C4-2B (cell line): Measurements from ENCODE around the gene USP31.
"Not testable (repeated sequence)": the region's sequence is repeated elsewhere in the genome, so short reads cannot be mapped to it uniquely, and the experiment has no call there.

Source experiments
- H3K27ac ChIP-seq: fragments of 450-650 bp; 2 replicates; pipeline ENCODE4 v1.5.1; 2017
- ZFX ChIP-seq: fragments of 450-650 bp; IDR thresholded peaks from 2 replicates; pipeline ENCODE4 v1.6.1; 2017
- TF ChIP-seq, protein P1 (sequence below): fragments of 450-650 bp; conservative IDR thresholded peaks from 2 replicates; pipeline ENCODE4 v1.5.1; 2017; ENCODE audit warnings: mild to moderate bottlenecking

Gene USP31

GRCh38 chr16:23147666-23148065 lies 1.6 kb downstream of the USP31 start:
- no peak overlapping the region for H3K27ac ChIP-seq
- TF ChIP-seq, protein P1, sequence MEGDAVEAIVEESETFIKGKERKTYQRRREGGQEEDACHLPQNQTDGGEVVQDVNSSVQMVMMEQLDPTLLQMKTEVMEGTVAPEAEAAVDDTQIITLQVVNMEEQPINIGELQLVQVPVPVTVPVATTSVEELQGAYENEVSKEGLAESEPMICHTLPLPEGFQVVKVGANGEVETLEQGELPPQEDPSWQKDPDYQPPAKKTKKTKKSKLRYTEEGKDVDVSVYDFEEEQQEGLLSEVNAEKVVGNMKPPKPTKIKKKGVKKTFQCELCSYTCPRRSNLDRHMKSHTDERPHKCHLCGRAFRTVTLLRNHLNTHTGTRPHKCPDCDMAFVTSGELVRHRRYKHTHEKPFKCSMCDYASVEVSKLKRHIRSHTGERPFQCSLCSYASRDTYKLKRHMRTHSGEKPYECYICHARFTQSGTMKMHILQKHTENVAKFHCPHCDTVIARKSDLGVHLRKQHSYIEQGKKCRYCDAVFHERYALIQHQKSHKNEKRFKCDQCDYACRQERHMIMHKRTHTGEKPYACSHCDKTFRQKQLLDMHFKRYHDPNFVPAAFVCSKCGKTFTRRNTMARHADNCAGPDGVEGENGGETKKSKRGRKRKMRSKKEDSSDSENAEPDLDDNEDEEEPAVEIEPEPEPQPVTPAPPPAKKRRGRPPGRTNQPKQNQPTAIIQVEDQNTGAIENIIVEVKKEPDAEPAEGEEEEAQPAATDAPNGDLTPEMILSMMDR = no peak
- no peak for TF ChIP-seq ZFX

DNA sequence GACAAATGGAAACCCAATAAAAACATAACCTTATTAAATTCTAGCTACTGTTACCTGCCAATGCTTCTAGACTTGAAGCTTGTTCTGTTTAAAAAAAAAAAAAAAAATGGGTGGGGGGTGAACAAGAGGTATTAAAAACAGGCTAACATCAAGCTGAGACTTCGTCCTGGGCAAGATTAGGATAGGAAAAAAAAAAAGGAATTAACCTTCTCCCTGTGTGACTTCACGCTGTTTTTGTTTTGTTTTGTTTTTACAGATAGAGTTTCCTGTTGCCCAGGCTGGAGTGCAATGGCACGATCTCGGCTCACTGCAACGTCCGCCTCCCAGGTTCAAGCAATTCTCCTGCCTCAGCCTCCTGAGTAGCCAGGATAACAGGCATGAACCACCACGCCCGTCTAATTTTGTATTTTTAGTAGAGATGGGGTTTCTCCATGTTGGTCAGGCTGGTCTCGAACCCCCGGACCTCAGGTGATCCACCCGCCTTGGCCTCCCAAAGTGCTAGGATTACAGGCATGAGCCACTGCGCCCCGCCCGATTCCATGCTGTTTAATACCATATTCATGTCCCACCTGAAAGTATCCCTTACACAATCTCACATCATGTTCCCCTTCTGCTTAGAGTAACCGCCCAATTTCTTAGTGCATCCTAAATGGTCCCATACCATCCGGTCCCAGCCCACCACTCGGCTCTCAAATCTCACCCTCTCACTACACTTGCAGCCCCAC lies 2.2 kb downstream of the USP31 start:
- no peak overlapping the region for H3K27ac ChIP-seq
- TF ChIP-seq, protein P1 = no peak
- no peak for TF ChIP-seq ZFX

DNA sequence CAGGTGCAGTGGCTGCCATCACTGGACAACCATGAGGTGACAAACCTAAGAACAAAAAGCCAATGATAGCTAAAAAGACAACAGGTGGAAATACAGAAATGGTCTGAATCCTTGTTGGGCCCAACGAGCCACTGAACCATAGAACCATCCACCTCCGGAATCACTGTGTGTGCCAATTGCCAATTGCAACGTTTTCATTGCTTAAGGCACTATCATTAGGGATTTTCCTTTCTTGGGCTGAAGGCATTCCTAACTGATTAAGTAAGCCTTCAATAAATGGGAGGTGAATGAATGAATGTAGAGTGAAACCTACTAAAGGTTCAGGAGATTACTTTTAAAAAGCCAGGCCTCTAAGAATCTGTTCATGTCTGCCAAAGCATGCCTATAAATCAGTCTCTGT lies 3.6 kb downstream of the USP31 start:
- no peak overlapping the region for H3K27ac ChIP-seq
- TF ChIP-seq ZFX = no peak
- TF ChIP-seq, protein P1 = no peak

- H3K27ac ChIP-seq = no peak overlapping the region
- TF ChIP-seq, protein P1 = no peak
Observed at GRCh38 chr16:23145186-23145585, 4.1 kb downstream of the USP31 start.

GRCh38 chr16:23144393-23144792 lies 4.9 kb downstream of the USP31 start:
- H3K27ac ChIP-seq = not testable (repeated sequence)

GRCh38 chr16:23143391-23143790 lies 5.9 kb downstream of the USP31 start:
- H3K27ac ChIP-seq = no peak overlapping the region
- no peak for TF ChIP-seq ZFX
- TF ChIP-seq, protein P1 = no peak

- no peak for TF ChIP-seq ZFX
- TF ChIP-seq, protein P1 = no peak
- no peak overlapping the region for H3K27ac ChIP-seq
Observed at GRCh38 chr16:23141959-23142740, 7.1 kb downstream of the USP31 start.
